GM12878 (cell line): ENCODE data around the gene MSANTD2.

ENCODE experiments used
- CREB1 ChIP-seq: IDR thresholded peaks from 2 replicates; pipeline ENCODE4 v1.6.1; 2012; ENCODE audit warnings: low read depth, mild to moderate bottlenecking, inconsistent platforms
- CTCF ChIP-seq, 3 experiments: IDR thresholded peaks in 2 of 3; conservative IDR thresholded peaks in 1 of 3; 2 replicates each; pipeline ENCODE4 v1.5.1; 2011; ENCODE audit warnings: low read depth in 3 of 3, low read length in 3 of 3, mild to moderate bottlenecking in 3 of 3, control low read depth in 2 of 3, moderate library complexity in 2 of 3, inconsistent platforms in 1 of 3, mixed read lengths in 1 of 3; ENCODE audit not compliant: control insufficient read depth in 2 of 3, insufficient read depth in 1 of 3; ENCODE audit errors: extremely low read depth in 1 of 3
- HDAC2 ChIP-seq: fragments of 200-600 bp; sonication (generic); IDR thresholded peaks from 2 replicates; pipeline ENCODE4 v1.6.1; 2017
- HDGF ChIP-seq: fragments of 450-650 bp; IDR thresholded peaks from 2 replicates; pipeline ENCODE4 v1.6.1; 2016; ENCODE audit warnings: antibody characterized with exemption
- NBN ChIP-seq: fragments of 450-650 bp; IDR thresholded peaks from 2 replicates; pipeline ENCODE4 v1.6.1; 2016
- PBX3 ChIP-seq: IDR thresholded peaks from 2 replicates; pipeline ENCODE4 v1.6.1; 2011; ENCODE audit warnings: mild to moderate bottlenecking, low read depth, low read length, moderate library complexity; ENCODE audit not compliant: insufficient replicate concordance
- RFX5 ChIP-seq: IDR thresholded peaks from 2 replicates; pipeline ENCODE4 v1.6.1; 2011; ENCODE audit warnings: low read depth, low read length, improper control_type of control experiment
- SIN3A ChIP-seq: IDR thresholded peaks from 2 replicates; pipeline ENCODE4 v1.6.1; 2012; ENCODE audit warnings: low read depth, low read length, improper control_type of control experiment
- ZNF217 ChIP-seq: fragments of 450-650 bp; IDR thresholded peaks from 2 replicates; pipeline ENCODE4 v1.6.1; 2017; ENCODE audit warnings: antibody characterized with exemption, mild to moderate bottlenecking
- ZZZ3 ChIP-seq: IDR thresholded peaks from 2 replicates; pipeline ENCODE4 v1.6.1; 2011; ENCODE audit warnings: low read depth; ENCODE audit not compliant: control insufficient read depth, insufficient read length

GRCh38 chr11:124762624-124763155 is 37.5 kb downstream of the MSANTD2 start:
- TF ChIP-seq CTCF (IDR thresholded peaks at IDR 0.05 in 2 of 3, conservative IDR thresholded peaks at IDR 0.05 in 1 of 3; ENCODE audit: control insufficient read depth in 2 of 3, extremely low read depth in 1 of 3, insufficient read depth in 1 of 3, low read depth in 3 of 3, low read length in 3 of 3) (peak in 1 of 3 experiments; percentile 14; a peak in 1 of 6 replicates), HDAC2 (no peak), HDGF (no peak), RFX5 (no peak), ZNF217 (no peak), PBX3 (no peak), CREB1 (no peak), SIN3A (no peak), ZZZ3 (no peak), NBN (no peak)
